HCT116 (cell line): ENCODE data around the gene CTLA4.

Experiments
- ATF3 ChIP-seq: IDR thresholded peaks from 2 replicates; pipeline ENCODE4 v1.6.1; 2012
- CEBPB ChIP-seq: IDR thresholded peaks from 2 replicates; pipeline ENCODE4 v1.6.1; 2012; ENCODE audit warnings: low read depth
- CTCF ChIP-seq, 3 experiments: fragments of 200-600 bp in 1 of 3; sonication (generic) in 1 of 3; IDR thresholded peaks in 2 of 3; conservative IDR thresholded peaks in 1 of 3; 2 replicates each; pipeline ENCODE4 v1.5.1; 2012 to 2017; ENCODE audit warnings: low read depth in 2 of 3, low read length in 2 of 3, antibody characterized with exemption in 1 of 3, borderline replicate concordance in 1 of 3, control low read depth in 1 of 3, mild to moderate bottlenecking in 1 of 3, mixed read lengths in 1 of 3, mixed run types in 1 of 3, moderate library complexity in 1 of 3; ENCODE audit not compliant: insufficient read depth in 1 of 3
- EZH2 ChIP-seq: fragments of 200-600 bp; sonication (generic); IDR thresholded peaks from 2 replicates; pipeline ENCODE4 v1.6.1; 2017; ENCODE audit warnings: antibody characterized with exemption, mixed run types
- POLR2AphosphoS5 ChIP-seq: IDR thresholded peaks from 2 replicates; pipeline ENCODE4 v1.6.1; 2011; ENCODE audit warnings: mild to moderate bottlenecking, low read depth, low read length, moderate library complexity
- YY1 ChIP-seq: IDR thresholded peaks from 2 replicates; pipeline ENCODE4 v1.6.1; 2011; ENCODE audit warnings: low read length, low read depth, moderate library complexity, mild to moderate bottlenecking; ENCODE audit not compliant: insufficient replicate concordance; ENCODE audit errors: extremely low read depth

- TF ChIP-seq CTCF (IDR thresholded peaks at IDR 0.05 in 2 of 3, conservative IDR thresholded peaks at IDR 0.05 in 1 of 3; ENCODE audit: borderline replicate concordance in 1 of 3, insufficient read depth in 1 of 3, low read depth in 2 of 3, low read length in 2 of 3), result no peak
- TF ChIP-seq YY1, result no peak
- TF ChIP-seq ATF3, result no peak
- TF ChIP-seq POLR2AphosphoS5, result no peak
- no peak for TF ChIP-seq CEBPB
- TF ChIP-seq EZH2, result no peak
Measured at GRCh38 chr2:203820969-203821368, 46.6 kb upstream of the CTLA4 start.
